NCI-H2081 treated with DMSO at 0.1 percent for 48 hours (cell line): ENCODE data around the gene SPATS2.
"Not testable (repeated sequence)": the region's sequence is repeated elsewhere in the genome, so short reads cannot be mapped to it uniquely, and the experiment has no call there.

ENCODE experiments used
- DNase-seq: peaks from one replicate; lab custom pipeline; 2025; lab: John Stamatoyannopoulos, UW

The SPATS2 gene

DNA sequence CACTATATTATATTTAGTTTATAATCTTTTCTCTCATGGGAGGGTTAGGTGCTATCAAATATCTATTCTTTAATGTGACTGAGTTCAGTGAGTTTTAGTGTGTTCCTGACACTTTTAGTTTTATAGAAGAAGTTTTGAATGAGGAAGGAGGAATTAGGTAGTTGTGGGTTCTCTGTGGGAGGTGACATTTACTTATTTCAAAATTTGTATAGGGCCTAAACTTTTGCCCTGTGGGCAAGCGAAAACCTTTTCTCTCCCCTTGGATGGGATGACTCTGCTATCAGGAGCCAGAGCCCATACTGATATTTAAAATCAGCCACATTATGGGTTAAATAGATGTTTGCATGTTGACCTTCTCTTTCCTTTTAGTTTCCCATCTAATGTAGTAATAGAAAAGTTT, 43.6 kb downstream of the SPATS2 start:
- DNase-seq, result no peak

DNA sequence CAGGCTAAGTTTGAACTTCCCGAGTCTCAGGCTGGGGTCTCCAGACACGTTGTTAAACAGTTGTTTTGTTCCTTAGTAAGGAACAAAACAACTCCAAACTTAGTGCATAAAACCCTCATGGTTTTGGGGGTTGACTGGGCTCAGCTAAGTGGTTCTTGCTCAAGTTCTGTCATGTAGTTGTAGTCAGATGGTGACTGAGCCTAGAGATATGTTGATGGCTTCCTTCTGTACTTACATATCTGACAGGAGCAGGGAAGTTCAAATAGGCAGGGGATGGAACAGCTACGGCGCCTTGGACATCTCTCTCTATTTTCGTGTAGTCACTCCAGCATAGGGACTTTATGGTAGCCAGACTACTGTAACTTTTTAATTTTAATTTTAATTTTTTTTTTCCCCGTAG, 45.7 kb downstream of the SPATS2 start:
- no peak for DNase-seq

DNA sequence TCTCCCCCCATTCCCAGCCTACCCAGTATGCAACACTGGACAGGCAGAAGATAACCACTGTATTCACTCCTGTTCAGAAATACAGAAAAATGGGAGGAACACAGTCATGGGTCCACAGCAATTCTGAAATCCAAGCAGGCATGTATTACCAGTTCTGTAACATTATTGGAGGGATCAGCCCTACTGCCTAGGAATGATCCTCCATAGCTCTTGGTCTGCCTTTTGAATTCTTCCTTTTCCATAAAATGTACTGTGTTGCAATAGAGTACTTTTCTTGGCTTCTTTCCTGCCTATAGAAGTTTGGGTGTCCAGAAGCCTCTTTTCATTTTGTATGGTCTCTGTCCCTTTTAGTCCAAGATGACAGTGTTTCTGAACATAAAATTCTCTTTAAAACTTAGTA, 46.5 kb downstream of the SPATS2 start:
- DNase-seq, result no peak

- DNase-seq, result no peak
Measured at GRCh38 chr12:49414364-49414763, 47.1 kb downstream of the SPATS2 start.

GRCh38 chr12:49415521-49415970, 48.3 kb downstream of the SPATS2 start:
- DNase-seq, result no peak

DNA sequence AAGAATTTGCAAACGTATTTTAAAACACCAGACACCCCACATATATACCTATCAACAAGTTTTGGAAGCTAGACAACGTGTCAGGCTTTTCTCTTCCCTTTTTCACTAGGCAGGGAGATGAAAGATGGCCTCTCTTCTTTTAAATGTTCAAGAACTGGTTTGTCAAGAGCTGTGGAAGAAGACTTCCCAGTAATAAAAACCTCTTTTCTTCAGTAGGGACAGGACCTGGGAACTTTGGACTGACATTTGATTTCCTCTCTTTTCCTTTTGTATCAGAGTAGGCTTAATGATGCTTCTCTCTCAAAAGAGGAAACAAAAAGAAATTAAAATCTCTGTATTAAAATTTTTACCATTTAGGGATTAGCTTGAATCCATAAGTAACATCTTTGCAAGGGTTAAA, 49.6 kb downstream of the SPATS2 start:
- no peak for DNase-seq

DNA sequence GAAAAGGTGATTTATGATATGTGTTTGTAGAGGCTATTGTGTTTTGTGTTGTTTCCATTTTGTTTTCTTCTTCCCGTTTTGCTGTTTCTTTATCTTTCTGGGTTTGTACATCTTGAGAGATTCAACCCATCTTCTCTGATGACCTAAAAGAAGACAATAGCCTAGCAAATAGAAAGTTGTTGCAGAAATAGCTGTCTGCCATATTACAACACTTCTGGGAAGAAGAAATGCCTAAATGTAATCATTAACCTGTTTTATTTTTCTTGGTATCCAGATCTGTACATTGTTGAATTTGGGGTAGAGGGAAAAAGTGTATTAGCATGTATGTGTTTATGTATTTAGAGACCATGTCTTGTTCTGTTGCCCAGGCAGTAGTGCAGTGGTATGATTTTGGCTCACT, 50.3 kb downstream of the SPATS2 start:
- DNase-seq, result no peak

GRCh38 chr12:49420556-49420955, 53.3 kb downstream of the SPATS2 start:
- no peak for DNase-seq

- no peak for DNase-seq
Measured at GRCh38 chr12:49422114-49422513, 54.9 kb downstream of the SPATS2 start.

DNA sequence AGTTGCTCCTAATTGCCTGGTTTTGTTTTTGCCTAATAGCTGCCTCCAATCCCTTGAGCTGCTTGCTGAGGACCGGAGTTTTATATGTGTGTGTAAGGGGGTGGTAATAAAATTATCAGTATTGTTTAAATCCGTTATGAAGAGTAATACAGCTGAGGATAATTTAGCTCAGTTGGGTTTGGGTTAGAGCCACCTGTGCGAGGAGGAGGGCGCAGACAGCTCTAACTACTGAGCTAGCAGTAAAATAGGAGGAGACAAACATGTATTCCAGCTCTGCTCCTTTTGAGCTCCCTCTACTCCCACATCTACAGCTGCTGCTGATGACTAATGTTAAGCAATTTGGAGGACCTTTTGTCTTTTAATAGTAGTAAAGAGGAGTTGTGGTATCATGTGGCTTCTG, 61.5 kb downstream of the SPATS2 start:
- DNase-seq, result no peak

DNA sequence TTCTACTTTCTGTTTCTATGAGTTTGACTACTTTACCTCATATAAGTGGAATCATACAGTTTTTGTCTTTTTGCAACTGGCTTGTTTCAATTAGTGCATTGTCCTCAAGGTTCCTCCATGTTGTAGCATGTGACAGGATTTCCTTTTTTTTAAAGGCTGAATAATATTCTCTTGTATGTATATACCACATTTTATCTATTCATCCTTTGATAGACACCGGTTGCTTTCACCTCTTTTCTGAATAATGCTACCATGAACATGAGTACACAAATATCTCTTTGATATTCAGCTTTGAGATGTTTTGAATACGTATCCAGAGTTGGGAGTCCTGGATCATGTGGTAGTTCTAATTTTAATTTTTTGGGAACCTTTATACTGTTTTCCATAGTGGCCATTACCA, 65.4 kb downstream of the SPATS2 start:
- DNase-seq, result no peak

GRCh38 chr12:49436799-49437198, 69.5 kb downstream of the SPATS2 start:
- DNase-seq, result not testable (repeated sequence)

DNA sequence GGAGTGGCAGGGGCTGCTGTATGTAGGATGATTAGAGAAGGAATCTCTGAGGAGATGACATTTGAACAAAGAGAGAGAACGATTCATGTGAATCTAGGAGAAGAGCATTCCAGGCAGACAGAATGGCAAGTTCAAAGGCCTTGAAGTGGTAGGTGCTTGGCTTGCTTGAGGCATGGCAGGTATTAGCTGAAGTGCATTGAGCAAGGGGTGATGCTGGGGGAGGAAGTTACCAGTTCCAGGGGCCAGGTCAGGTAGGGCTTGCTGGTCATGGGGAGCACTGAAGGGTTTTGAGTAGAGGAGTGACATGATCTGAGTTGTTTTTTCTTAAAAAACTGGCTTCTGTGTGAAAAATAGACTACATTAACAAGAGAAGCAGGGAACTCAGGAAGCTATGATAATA, 71.8 kb downstream of the SPATS2 start:
- DNase-seq, result no peak

- no peak for DNase-seq
Measured at GRCh38 chr12:49440035-49440434, 72.8 kb downstream of the SPATS2 start.

DNA sequence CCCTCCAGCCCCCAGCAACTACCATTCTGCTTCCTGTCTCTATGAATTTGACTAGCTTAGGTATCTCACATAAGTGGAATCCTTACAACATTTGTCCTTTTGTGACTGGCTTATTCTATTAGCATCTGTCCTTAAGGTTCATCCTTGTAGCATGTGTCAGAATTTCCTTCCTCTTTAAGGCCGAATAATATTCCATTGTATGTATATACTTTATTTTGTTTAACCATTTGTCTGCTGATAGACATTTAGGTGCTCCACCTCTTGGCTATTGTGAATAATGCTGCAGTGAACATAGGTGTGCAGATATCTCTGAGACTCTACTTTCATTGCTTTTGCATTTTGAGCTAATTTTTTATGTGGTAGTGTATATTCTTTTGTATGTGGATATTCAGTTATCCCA, 75.7 kb downstream of the SPATS2 start:
- DNase-seq, result no peak

GRCh38 chr12:49446571-49446970, 79.3 kb downstream of the SPATS2 start:
- no peak for DNase-seq

- DNase-seq, result no peak
Measured at GRCh38 chr12:49448858-49449257, 81.6 kb downstream of the SPATS2 start.

GRCh38 chr12:49451468-49452259, 84.4 kb downstream of the SPATS2 start:
- no peak for DNase-seq

DNA sequence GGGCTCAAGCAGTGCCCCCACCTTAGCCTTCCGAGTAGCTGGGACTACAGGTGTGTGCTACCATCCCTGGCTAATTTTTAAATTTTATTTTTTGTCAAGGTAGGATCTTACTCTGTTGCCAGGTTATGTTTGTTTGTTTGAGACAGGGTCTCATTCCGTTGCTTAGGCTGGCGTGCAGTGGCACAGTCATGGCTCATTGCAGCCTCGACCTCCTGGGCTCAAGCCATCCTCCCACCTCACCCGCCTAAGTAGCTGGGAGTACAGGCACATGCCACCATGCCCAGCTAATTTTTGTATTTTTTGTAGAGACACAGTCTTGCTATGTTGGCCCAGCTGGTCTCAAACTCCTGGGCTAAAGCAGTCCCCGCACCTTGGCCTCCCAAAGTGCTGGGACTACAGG, 88.2 kb downstream of the SPATS2 start:
- DNase-seq, result no peak

DNA sequence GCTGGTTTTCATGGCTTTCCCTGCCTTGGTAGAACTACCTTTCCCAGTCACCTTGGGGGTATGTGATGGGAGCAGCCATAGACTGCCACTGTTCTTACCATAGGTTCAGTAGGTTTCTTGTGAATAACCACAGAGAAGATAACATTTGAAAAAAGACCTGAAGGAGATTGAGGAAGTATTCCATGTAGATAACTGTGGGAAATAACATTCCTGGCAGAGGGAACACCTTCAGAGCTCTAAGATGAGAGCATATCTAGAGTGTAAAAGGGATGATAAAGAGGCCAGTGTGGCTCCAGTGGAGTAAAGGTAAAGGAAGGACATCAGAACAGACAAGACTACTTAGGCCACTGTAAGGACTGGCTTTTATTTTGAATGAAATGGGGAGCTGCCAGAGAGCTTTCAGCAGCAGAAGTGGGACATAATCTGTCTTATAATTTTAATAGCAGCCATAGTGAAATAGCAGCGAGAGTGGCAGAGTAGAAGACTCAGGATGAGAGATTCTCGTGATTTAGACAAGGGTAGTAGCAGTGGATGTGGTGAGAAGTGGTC, 88.9 kb downstream of the SPATS2 start:
- DNase-seq, result no peak

DNA sequence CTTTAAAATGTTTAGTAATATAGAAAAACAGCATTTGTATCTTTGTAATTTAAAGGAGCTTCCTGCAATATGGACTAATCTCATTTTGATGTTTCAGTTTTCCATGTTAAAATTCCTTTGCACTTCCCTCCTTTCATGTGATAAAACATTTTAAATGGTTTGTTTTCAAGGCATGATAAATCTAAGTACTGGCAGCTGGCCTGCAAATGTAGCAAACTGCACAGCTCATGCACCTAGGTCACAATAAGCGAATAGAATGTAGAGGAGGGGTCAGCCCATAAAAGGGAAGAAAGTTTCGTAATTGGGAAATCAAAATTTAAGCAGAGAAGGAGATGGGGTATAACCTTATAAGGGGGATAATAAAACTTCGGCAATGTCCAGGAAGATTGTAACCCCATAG, 91.6 kb downstream of the SPATS2 start:
- DNase-seq, result no peak

DNA sequence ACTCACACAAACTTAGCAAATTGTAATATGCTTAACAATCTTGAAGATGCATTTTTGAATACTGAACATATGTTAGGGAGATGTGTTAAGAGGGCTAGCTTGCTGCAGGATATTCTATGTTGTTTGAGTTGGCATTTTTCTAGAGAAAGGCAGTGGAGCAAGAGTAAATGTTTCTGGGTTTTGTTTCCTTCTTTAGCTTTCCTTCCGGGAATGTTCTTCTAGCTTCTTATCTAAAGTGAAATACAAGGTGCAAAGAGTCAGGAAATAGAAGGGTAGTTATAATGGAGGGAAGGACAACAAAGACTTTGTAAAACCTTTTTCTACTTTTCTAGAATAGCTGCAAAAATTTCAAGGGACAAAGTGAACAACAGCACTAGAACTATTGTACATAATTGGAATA, 94.0 kb downstream of the SPATS2 start:
- DNase-seq, result no peak

GRCh38 chr12:49462083-49462744, 95.0 kb downstream of the SPATS2 start:
- no peak for DNase-seq
